Neuronal stem cell (in vitro differentiated cells): Measurements from ENCODE around the gene ANO6.

Experiments
- DNase-seq: peaks from one replicate; pipeline ENCODE4 v3.0.0-alpha.2; 2013; ENCODE audit warnings: low spot score
- H2AFZ ChIP-seq: one replicate; pipeline ENCODE4 v1.6.1; 2013; ENCODE audit warnings: mild to moderate bottlenecking, low read length, inconsistent platforms
- H2AK5ac ChIP-seq: 2 replicates; pipeline ENCODE4 v1.6.1; 2013; ENCODE audit warnings: low read depth, mild to moderate bottlenecking, inconsistent platforms, low read length, moderate library complexity, mixed read lengths
- H2BK120ac ChIP-seq: 2 replicates; pipeline ENCODE4 v1.6.1; 2013; ENCODE audit warnings: low read depth, mild to moderate bottlenecking, inconsistent platforms, low read length, moderate library complexity, mixed read lengths
- H2BK12ac ChIP-seq: one replicate; pipeline ENCODE4 v1.6.1; 2013; ENCODE audit warnings: low read length, inconsistent platforms
- H2BK15ac ChIP-seq: 2 replicates; pipeline ENCODE4 v1.6.1; 2013; ENCODE audit warnings: mild to moderate bottlenecking, low read length, inconsistent platforms, mixed read lengths
- H2BK5ac ChIP-seq: one replicate; pipeline ENCODE4 v1.6.1; 2013; ENCODE audit warnings: inconsistent platforms, mild to moderate bottlenecking, low read length, moderate library complexity
- H3K14ac ChIP-seq: one replicate; pipeline ENCODE4 v1.6.1; 2013; ENCODE audit warnings: low read length, inconsistent platforms
- H3K18ac ChIP-seq: 2 replicates; pipeline ENCODE4 v1.6.1; 2013; ENCODE audit warnings: low read length, inconsistent platforms
- H3K23ac ChIP-seq: 2 replicates; pipeline ENCODE4 v1.6.1; 2013; ENCODE audit warnings: low read depth, mild to moderate bottlenecking, mixed read lengths, low read length, inconsistent platforms; ENCODE audit not compliant: poor library complexity
- H3K27ac ChIP-seq: replicated peaks from 3 replicates; pipeline ENCODE4 v1.5.1; 2013; ENCODE audit warnings: low read length, inconsistent platforms
- H3K27me3 ChIP-seq, 3 experiments: 2 replicates each; pipeline ENCODE4 v1.6.1; 2013; ENCODE audit warnings: low read length in 3 of 3, mild to moderate bottlenecking in 2 of 3, inconsistent platforms in 1 of 3, low read depth in 1 of 3, mixed read lengths in 1 of 3, moderate library complexity in 1 of 3; ENCODE audit not compliant: control insufficient read depth in 3 of 3, insufficient read depth in 3 of 3
- H3K36me3 ChIP-seq, 2 donors: replicated peaks in 1 of 2; 2 replicates each; pipeline ENCODE4 v1.6.1; 2013; ENCODE audit warnings: low read length in 2 of 2; ENCODE audit not compliant: control insufficient read depth in 2 of 2, insufficient read depth in 2 of 2
- H3K4ac ChIP-seq: 2 replicates; pipeline ENCODE4 v1.6.1; 2013; ENCODE audit warnings: inconsistent platforms, mild to moderate bottlenecking, low read length, moderate library complexity
- H3K4me1 ChIP-seq, 2 donors: 1 replicate in 1 of 2; 2 replicates in 1 of 2; pipeline ENCODE4 v1.6.1; 2013; ENCODE audit warnings: low read length in 2 of 2, low read depth in 1 of 2; ENCODE audit not compliant: control insufficient read depth in 2 of 2, insufficient read depth in 1 of 2
- H3K4me2 ChIP-seq: one replicate; pipeline ENCODE4 v1.6.1; 2013; ENCODE audit warnings: mild to moderate bottlenecking, low read length, inconsistent platforms; ENCODE audit not compliant: insufficient read depth, poor library complexity, severe bottlenecking
- H3K4me3 ChIP-seq, 2 donors: 2 replicates each; pipeline ENCODE4 v1.5.1; 2013; ENCODE audit warnings: low read length in 2 of 2, mild to moderate bottlenecking in 2 of 2, inconsistent platforms in 1 of 2, moderate library complexity in 1 of 2
- H3K79me1 ChIP-seq: one replicate; pipeline ENCODE4 v1.6.1; 2013; ENCODE audit warnings: low read depth, mild to moderate bottlenecking, inconsistent platforms, low read length, moderate library complexity
- H3K9ac ChIP-seq: one replicate; pipeline ENCODE4 v1.6.1; 2013; ENCODE audit warnings: mild to moderate bottlenecking, low read depth, low read length, inconsistent platforms; ENCODE audit not compliant: poor library complexity
- H3K9me3 ChIP-seq, 2 donors: replicated peaks in 1 of 2; 2 replicates each; pipeline versions ENCODE3 to v1.6.1; 2013; ENCODE audit warnings: low read length in 2 of 2, mild to moderate bottlenecking in 2 of 2, inconsistent platforms in 1 of 2, low read depth in 1 of 2, mixed read lengths in 1 of 2, moderate library complexity in 1 of 2; ENCODE audit not compliant: control insufficient read depth in 2 of 2, insufficient read depth in 1 of 2
- H4K8ac ChIP-seq: one replicate; pipeline ENCODE4 v1.6.1; 2013; ENCODE audit warnings: low read depth, mild to moderate bottlenecking, inconsistent platforms, low read length, moderate library complexity
- H4K91ac ChIP-seq: one replicate; pipeline ENCODE4 v1.6.1; 2013; ENCODE audit warnings: low read length, low read depth, mild to moderate bottlenecking, inconsistent platforms; ENCODE audit not compliant: poor library complexity
- WGBS, 2 donors: extraction: QIAGEN DNeasy Blood & Tissue Kit; methylation state at CpG; one replicate each; pipeline ENCODE4 v1.1.7; 2013; ENCODE audit warnings: missing lambda C conversion rate in 2 of 2, mixed read lengths in 1 of 2; ENCODE audit not compliant: insufficient read length in 2 of 2, insufficient replicate concordance in 1 of 2; ENCODE audit errors: extremely low coverage in 2 of 2; 5-methylcytosine and 5-hydroxymethylcytosine counted together

The ANO6 gene

GRCh38 chr12:45429831-45430230 lies 213.9 kb downstream of the ANO6 start:
- Histone ChIP-seq H3K27me3 (no peaks in the 10 kb centered on the region), H2BK5ac (no peak overlapping the region), H3K23ac (no peak overlapping the region), H2AFZ (no peak overlapping the region), H3K4ac (no peak overlapping the region), H3K36me3 (peaks cover 3 to 54% of the 10 kb centered on the region in 2 donors), H2BK120ac (no peak overlapping the region), H3K9ac (no peak overlapping the region), H4K8ac (no peak overlapping the region), H3K27ac (no peak overlapping the region), H3K4me1 (peaks cover 3 to 11% of the 10 kb centered on the region in 2 donors), H3K9me3 (no peaks in the 10 kb centered on the region), H2BK12ac (no peak overlapping the region), H2AK5ac (no peak overlapping the region), H3K4me3 (no peak overlapping the region), H2BK15ac (no peak overlapping the region), H3K18ac (no peak overlapping the region), H3K14ac (no peak overlapping the region), H3K4me2 (no peak overlapping the region), H4K91ac (no peak overlapping the region), H3K79me1 (no peaks in the 10 kb centered on the region)
- no peak for DNase-seq
- WGBS, 2 donors: no CpG with 5 or more reads among the region's 1 CpG

- no peak overlapping the region for H3K18ac ChIP-seq
- H3K4ac ChIP-seq: no peak overlapping the region
- no peak overlapping the region for H3K23ac ChIP-seq
- peaks cover 3 to 16% of the 10 kb centered on the region in 2 donors for H3K4me1 ChIP-seq
- H4K8ac ChIP-seq: no peak overlapping the region
- H2BK12ac ChIP-seq: no peak overlapping the region
- no peak overlapping the region for H2BK5ac ChIP-seq
- H3K27me3 ChIP-seq: no peaks in the 10 kb centered on the region
- no peak overlapping the region for H4K91ac ChIP-seq
- no peaks in the 10 kb centered on the region for H3K9me3 ChIP-seq
- no peaks in the 10 kb centered on the region for H3K79me1 ChIP-seq
- H3K4me2 ChIP-seq: no peak overlapping the region
- WGBS, 2 donors: no CpG with 5 or more reads among the region's 5 CpGs
- H3K14ac ChIP-seq: no peak overlapping the region
- H3K4me3 ChIP-seq: no peak overlapping the region
- no peak for DNase-seq
- peaks cover 3 to 44% of the 10 kb centered on the region in 2 donors for H3K36me3 ChIP-seq
- no peak overlapping the region for H3K27ac ChIP-seq
- H2AFZ ChIP-seq: no peak overlapping the region
- H2BK15ac ChIP-seq: no peak overlapping the region
- no peak overlapping the region for H2AK5ac ChIP-seq
- no peak overlapping the region for H3K9ac ChIP-seq
- H2BK120ac ChIP-seq: no peak overlapping the region
These were observed 215.2 kb downstream of the ANO6 start for GRCh38 chr12:45431126-45431525.

- no peak overlapping the region for H4K8ac ChIP-seq
- H2BK15ac ChIP-seq: no peak overlapping the region
- H3K4me3 ChIP-seq: no peak overlapping the region
- H2AFZ ChIP-seq: no peak overlapping the region
- H3K4me1 ChIP-seq: peaks cover 3 to 16% of the 10 kb centered on the region in 2 donors
- no peak overlapping the region for H3K27ac ChIP-seq
- no peak overlapping the region for H3K23ac ChIP-seq
- no peak overlapping the region for H3K18ac ChIP-seq
- H4K91ac ChIP-seq: no peak overlapping the region
- no peak overlapping the region for H3K14ac ChIP-seq
- peaks cover 0 to 35% of the 10 kb centered on the region in 2 donors for H3K36me3 ChIP-seq
- no peak overlapping the region for H2BK120ac ChIP-seq
- DNase-seq: no peak
- no peaks in the 10 kb centered on the region for H3K27me3 ChIP-seq
- no peak overlapping the region for H3K4ac ChIP-seq
- no peak overlapping the region for H2AK5ac ChIP-seq
- no peak overlapping the region for H2BK5ac ChIP-seq
- H2BK12ac ChIP-seq: no peak overlapping the region
- no peaks in the 10 kb centered on the region for H3K9me3 ChIP-seq
- H3K4me2 ChIP-seq: no peak overlapping the region
- H3K9ac ChIP-seq: no peak overlapping the region
- WGBS, 2 donors: no CpG with 5 or more reads among the region's 5 CpGs
- no peaks in the 10 kb centered on the region for H3K79me1 ChIP-seq
These were observed 216.8 kb downstream of the ANO6 start for GRCh38 chr12:45432710-45433109.

- no peak overlapping the region for H2BK12ac ChIP-seq
- H2BK120ac ChIP-seq: no peak overlapping the region
- H3K9me3 ChIP-seq: peaks cover 0 to 2% of the 10 kb centered on the region in 2 donors
- H3K4me3 ChIP-seq: no peak overlapping the region
- H3K27ac ChIP-seq: peak overlapping the region; percentile 32
- H3K14ac ChIP-seq: no peak overlapping the region
- H2AFZ ChIP-seq: no peak overlapping the region
- H3K27me3 ChIP-seq: no peaks in the 10 kb centered on the region
- H3K9ac ChIP-seq: no peak overlapping the region
- peaks cover 3 to 16% of the 10 kb centered on the region in 2 donors for H3K4me1 ChIP-seq
- H3K23ac ChIP-seq: no peak overlapping the region
- H4K8ac ChIP-seq: no peak overlapping the region
- H2AK5ac ChIP-seq: no peak overlapping the region
- peak; percentile 50 for DNase-seq
- WGBS, 2 donors: no CpG with 5 or more reads among the region's 6 CpGs
- no peak overlapping the region for H3K4me2 ChIP-seq
- H3K79me1 ChIP-seq: no peaks in the 10 kb centered on the region
- H2BK15ac ChIP-seq: no peak overlapping the region
- no peak overlapping the region for H2BK5ac ChIP-seq
- H4K91ac ChIP-seq: no peak overlapping the region
- no peak overlapping the region for H3K4ac ChIP-seq
- H3K18ac ChIP-seq: no peak overlapping the region
- H3K36me3 ChIP-seq: peaks cover 0 to 28% of the 10 kb centered on the region in 2 donors
These were observed 217.6 kb downstream of the ANO6 start for GRCh38 chr12:45433441-45433868.
